HG03039 (cell line): Measurements from ENCODE around the gene CIC.
"Not testable (repeated sequence)": the region's sequence is repeated elsewhere in the genome, so short reads cannot be mapped to it uniquely, and the experiment has no call there.

Experiments used
- ATAC-seq: cut with Tn5 transposase; IDR thresholded peaks from one replicate; pipeline ENCODE4 v1.9.1; 2021; ENCODE audit warnings: mild to moderate bottlenecking, moderate library complexity; ENCODE audit not compliant: unreplicated experiment

Gene CIC

DNA sequence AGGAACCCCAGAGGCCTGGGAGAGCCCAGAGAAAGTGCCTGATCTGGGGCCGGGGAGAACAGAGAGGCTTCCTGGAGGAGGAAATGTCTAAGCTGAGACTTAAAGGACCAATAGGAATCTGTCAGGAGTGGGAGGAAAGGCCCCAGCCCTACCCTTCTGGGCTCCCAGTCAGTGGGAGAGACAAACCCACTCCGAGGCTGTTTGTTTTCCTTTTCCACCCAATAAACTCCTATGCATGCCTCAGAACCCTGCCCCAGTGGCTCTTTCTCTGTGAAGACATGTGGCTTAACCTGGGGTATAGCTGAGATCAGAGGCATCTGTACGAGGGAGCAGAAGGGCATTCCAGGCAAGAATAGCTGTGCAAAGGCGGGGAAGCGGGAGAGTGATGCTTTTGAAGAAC is 58.3 kb downstream of the CIC start:
- ATAC-seq: no peak

DNA sequence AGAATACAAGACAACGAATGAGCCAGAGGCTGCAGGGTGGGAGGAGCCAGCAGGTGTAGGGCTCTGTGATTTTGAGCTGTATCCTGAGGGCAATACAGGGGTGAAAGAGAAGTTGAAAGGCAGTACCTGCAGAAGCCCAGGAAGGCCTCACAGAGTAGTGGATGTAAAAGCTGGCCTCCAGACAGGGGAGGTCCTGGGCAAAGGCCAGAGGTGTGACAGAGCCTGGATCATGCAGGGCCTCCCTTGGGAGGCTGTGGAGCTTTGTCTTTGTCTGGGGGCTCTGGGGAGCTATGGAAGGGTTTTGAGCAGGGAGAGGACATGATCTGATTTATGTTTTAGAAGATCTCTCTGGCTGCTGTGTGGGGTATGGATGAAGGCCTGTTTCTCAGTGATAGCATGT is 59.1 kb downstream of the CIC start:
- ATAC-seq: no peak

DNA sequence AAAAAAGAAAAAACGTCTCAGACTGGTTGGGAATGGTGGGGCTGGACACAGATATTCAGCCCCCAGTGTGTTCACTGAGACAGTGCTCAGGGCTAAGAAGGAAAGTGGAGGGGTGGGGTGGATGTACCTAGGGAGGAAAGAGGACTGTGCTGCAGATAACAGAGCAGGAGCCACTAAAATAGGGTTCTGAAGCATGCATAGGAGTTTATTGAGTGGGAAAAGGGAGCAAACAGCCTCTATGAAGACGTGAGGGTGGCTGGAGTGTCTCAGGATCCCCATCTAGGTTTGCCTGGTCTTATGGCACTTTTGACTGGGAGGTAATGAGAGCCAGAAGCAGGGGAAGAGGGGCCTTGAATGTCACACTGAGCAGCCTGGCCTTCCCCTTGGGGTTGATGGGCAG is 59.8 kb downstream of the CIC start:
- no peak for ATAC-seq

DNA sequence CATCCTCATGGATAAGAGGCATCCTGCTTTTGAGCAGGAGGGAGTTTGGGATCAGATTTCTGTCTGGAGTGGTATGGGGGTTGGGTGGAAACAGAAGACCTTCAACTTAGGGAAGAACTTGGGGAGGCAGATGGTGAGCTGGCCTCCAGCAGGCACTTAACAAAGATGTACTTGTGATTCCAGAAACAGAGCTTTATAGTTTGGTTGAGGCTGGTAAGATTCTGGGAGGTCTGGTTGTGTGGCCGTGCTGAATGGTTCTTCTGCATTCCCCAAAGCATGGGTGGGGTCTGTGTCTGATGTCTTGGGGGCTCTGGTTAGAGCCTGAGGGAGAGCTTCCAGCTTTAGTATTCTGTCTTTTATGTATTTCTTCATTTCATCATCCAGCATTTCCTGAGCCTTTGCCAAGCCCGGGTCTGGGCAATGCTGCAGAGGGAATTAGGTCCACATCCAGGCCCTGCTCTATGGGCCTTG is 61.2 kb downstream of the CIC start:
- ATAC-seq: no peak

DNA sequence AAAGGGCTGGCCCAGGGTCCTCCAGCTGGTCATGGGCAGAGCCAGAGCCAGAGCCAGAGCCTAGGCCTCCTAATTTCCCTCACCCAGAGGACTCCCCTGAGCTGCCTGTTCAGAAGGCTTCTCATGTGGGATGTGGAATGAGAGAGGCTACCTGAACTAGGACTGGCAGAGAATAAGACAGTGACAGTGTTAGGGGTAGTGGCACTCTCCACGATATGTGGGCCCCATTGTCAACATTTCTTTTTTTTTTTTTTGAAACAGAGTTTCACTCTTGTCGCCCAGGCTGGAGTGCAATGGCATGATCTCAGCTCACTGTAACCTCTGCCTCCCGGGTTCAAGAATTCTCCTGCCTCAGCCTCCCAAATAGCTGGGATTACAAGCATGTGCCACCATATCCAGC is 62.3 kb downstream of the CIC start:
- not testable (repeated sequence) for ATAC-seq

DNA sequence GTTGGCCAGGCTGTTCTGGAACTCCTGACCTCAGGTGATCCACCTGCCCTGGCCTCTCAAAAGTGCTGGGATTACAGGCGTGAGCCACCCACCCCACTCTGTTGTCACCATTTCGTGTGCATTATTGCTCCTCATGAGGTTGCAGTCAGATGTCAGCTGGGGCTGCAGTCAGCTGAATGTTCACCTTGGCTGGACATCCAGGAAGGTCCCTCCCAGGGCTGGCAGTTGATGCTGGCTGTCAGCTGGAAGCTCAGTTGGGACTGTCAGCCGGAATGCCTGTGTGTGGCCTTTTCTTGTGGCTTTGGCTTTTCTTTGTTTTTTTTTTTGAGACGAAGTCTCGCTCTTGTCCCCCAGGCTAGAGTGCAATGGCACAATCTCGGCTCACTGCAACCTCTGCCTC is 63.0 kb downstream of the CIC start:
- ATAC-seq: no peak

DNA sequence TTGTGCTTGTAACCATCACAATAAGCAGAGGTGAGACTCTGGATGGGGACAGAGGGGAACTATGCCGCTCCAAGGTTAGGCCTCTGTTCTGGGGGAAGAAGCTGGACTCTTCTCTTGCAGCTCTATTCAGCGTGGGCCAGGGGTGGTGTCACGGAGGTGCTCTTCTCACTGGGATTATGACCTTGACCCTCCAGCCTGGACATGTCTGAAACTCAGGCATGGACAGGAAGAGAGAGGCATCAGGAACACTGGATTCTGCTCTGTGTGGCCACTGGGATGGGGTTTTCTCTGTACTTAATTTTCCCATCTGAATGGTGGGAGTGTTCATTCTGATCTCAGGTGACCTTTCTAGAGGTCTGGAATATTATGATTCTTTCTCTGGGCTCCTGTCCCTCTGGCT is 64.0 kb downstream of the CIC start:
- no peak for ATAC-seq

DNA sequence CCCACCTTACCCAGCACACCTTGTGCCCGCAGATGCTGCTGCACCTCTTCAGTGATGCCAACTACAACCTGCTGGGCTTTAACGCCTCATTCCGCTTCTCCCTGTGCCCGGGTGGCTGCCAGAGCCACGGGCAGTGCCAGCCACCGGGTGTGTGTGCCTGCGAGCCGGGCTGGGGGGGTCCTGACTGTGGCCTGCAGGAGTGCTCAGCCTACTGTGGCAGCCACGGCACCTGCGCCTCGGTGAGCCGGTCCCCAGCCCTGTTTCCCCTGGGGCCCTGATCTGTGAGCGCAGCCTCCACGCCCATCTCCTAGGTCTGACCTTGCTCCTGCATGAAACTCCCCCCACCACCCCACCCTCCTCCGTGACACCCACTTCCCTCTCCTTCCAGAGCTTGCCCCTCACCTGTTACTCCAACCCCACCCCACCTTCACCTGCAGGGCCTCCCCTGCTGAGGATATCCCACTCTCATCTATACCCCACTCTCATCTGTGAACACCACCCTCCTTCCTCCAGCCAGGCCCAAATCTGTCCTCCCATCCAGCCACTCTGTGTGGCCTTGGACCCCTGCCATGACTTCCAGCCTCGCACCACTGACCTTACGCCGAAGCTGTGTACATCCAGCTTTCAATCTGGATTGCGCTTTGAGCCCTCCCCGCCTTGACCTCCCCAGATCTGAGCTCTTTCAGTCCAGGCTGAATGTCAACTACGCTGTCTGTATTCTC is 65.1 kb downstream of the CIC start:
- no peak for ATAC-seq

DNA sequence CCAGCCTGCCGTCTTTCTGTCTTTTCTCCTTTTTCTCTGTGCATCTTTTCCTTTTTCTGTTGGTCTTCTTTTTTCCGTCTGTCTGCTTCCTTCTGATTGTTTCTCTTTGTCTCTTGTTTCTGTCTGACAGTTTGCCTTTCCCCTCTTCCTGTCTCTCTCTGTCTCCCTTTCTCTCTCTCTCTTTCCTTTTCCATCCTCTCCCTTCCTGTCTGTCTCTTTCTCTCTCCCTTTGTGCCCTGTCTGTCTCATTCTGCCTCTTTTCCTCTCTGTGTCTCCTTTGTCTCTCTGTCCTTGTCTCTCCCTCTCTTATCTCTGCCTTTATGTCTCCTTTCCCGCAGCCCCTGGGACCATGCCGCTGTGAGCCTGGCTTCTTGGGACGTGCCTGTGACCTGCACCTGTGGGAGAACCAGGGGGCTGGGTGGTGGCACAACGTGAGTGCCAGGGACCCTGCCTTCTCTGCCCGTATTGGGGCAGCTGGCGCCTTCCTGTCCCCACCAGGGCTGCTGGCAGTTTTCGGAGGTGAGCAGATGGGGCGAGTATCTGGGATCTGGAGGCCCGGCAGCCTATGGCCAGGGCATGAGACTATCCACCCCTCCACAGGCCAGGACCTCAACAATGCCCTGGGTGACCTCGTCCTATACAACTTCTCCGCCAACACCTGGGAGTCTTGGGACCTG is 65.8 kb downstream of the CIC start:
- ATAC-seq: no peak

DNA sequence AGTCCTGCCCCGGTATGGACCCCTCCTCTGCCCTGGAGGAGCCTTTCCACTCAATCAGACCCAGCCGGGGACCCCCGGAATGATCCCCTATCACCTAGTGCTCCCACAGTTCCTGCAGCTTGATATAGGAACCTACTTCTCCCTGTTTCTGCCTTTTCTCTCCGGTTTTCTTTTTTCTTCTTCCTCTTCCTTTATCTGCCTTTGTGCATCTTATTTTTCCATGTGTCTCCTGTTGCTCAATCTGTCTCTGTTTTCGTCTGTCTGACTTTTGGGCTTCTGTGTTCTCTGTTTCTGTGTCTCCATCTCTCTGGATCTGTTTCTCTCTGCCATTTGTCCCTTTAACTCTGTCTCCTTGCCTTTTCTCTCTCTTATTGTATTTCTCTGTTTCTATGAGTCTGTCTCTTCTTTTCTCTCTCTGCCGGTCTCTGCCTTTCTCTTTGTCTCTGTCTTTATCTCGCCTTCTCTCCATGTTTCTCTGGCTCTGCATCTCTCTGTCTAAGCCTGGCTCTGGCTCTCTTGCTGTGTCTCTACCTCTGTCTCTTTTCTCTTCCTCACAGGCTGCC is 66.4 kb downstream of the CIC start:
- no peak for ATAC-seq

DNA sequence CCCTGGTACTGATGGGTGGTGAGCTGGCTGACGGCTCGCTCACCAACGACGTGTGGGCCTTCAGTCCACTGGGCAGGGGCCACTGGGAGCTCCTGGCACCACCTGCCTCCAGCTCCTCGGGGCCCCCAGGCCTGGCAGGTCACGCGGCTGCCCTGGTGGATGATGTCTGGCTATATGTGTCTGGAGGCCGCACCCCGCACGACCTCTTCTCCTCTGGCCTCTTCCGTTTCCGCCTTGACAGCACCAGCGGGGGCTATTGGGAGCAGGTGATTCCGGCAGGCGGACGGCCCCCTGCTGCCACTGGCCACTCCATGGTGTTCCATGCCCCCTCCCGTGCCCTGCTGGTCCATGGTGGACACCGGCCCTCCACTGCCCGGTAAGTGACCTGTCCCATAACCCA is 66.9 kb downstream of the CIC start:
- no peak for ATAC-seq

DNA sequence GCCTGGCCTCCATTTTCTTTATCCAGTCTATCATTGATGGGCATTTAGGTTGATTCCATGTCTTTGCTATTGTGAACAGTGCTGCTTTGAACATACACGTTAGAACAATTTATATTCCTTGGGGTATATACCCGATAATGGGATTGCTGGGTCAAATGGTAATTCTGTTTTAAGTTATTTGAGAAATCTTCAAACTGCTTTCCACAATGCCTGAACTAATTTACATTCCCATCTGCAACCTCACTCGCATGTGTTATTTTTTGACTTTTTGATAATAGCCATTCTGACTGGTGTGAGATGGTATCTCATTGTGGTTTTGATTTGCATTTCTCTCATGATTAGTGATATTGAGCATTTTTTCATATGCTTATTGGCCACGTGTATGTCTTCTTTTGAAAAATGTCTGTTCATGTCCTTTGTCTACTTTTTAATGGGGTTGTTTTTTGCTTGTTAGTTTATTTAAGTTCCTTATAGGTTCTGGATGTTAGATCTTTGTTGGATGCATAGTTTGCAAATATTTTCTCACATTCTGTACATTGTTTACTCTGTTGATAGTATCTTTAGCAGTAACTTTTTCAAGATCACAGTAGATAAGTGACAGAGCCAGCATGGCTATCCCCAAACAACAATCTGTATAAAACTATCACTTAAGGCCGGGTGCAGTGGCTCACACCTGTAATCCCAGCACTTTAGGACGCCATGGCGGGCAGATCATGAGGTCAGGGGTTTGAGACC is 70.2 kb downstream of the CIC start:
- ATAC-seq: not testable (repeated sequence)

DNA sequence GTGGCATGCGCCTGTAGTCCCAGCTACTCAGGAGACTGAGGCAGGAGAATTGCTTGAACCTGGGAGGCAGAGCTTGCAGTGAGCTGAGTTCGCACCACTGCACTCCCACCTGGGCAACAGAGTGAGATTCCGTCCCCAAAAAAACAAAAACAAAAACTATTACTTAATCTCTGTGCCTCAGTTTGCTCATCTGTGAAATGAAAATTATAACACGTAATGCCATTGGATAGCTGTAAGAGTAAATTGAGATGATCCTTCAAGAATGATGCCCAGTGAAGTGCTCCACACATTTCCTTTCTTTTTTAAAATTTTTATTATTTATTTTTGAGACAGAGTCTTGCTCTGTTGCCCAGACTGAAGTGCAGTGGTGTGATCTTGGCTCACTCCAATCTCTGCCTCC is 70.9 kb downstream of the CIC start:
- ATAC-seq: not testable (repeated sequence)

DNA sequence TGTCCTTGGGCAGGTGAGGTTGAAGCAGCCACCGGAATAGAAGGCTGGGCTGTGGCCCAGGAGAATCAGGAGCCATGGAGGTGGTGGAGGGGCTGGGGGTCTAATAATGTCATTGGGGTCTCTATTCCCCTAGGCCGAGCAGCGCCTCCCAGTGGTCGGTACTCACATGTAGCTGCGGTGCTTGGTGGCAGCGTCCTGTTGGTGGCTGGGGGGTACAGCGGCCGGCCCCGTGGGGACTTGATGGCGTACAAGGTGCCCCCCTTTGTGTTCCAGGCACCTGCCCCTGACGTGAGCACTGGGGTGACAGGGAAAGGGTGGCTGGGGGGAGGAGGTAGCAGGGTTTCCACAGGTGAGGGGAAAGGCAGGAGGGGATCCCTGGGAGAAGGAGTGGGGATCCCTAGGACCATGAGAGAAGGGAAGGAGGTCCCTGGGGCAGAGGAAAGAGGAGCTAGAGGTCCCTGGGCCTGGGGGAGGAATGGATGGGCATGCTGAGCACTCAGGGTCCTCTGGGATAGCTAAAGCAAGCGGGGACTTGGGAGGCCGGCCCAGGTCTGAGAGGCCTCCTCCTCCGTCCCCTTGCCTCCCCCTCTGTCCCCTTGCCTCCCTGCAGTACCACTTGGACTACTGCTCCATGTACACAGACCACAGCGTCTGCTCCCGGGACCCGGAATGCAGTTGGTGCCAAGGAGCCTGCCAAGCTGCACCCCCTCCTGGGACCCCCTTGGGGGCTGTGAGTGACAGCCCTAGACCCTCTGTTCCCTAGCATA is 74.5 kb downstream of the CIC start:
- ATAC-seq: no peak

DNA sequence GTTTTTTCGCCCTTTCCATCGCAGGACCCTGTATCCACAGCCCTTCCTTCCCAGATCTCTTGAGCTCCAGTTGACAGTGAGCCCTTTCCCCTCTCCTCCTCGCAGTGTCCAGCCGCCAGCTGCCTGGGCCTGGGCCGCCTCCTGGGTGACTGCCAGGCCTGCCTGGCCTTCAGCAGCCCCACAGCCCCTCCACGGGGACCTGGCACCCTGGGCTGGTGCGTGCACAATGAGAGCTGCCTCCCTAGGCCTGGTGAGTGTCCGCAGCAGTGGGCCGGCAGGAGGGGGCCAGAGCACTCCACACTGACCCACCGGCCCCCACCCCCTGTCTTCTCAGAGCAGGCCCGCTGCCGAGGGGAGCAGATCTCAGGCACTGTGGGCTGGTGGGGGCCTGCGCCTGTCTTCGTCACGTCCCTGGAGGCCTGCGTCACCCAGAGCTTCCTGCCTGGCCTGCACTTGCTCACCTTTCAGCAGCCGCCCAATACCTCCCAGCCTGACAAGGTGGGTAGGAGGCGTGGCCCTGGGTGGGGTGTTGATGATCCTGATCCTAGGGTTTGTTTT is 75.4 kb downstream of the CIC start:
- no peak for ATAC-seq
